SU-DHL-6 (cell line): Measurements from ENCODE around the gene TRRAP.

Experiments used
- H2AFZ ChIP-seq: fragments of 200-600 bp; sonication (generic); 2 replicates; pipeline ENCODE4 v1.6.1; 2014; ENCODE audit warnings: low read depth, mild to moderate bottlenecking, moderate library complexity, mixed read lengths, antibody characterized with exemption, low read length; ENCODE audit not compliant: severe bottlenecking
- H3F3A ChIP-seq: fragments of 200-600 bp; shearing (Covaris generic); 2 replicates; pipeline ENCODE4 v1.6.0; 2016; ENCODE audit warnings: antibody characterized with exemption, mild to moderate bottlenecking; ENCODE audit not compliant: insufficient read depth
- H3K27ac ChIP-seq: fragments of 200-600 bp; sonication (generic); 2 replicates; pipeline ENCODE4 v1.5.1; 2016; ENCODE audit warnings: low read depth, mild to moderate bottlenecking, low read length, moderate library complexity, mixed read lengths
- H3K27me3 ChIP-seq: fragments of 200-600 bp; sonication (generic), shearing (Covaris generic); 2 replicates; pipeline ENCODE4 v1.6.0; 2014; ENCODE audit warnings: mild to moderate bottlenecking, low read length
- H3K36me3 ChIP-seq: fragments of 200-600 bp; sonication (generic); 2 replicates; pipeline ENCODE4 v1.6.1; 2014; ENCODE audit warnings: mild to moderate bottlenecking, low read length, mixed read lengths
- H3K4me2 ChIP-seq: fragments of 300-600, 200-600 bp; shearing (Covaris generic), sonication (generic); 2 replicates; pipeline ENCODE4 v1.6.0; 2014; ENCODE audit warnings: low read length, low read depth, mild to moderate bottlenecking; ENCODE audit not compliant: poor library complexity, severe bottlenecking
- H3K4me3 ChIP-seq: fragments of 200-600 bp; sonication (generic); 2 replicates; pipeline ENCODE4 v1.5.1; 2014; ENCODE audit warnings: antibody characterized with exemption, low read length, mild to moderate bottlenecking, mixed read lengths; ENCODE audit not compliant: insufficient read depth, poor library complexity, severe bottlenecking
- H3K79me2 ChIP-seq: fragments of 200-600 bp; sonication (generic); 2 replicates; pipeline ENCODE4 v1.6.1; 2014; ENCODE audit warnings: mild to moderate bottlenecking, low read length, moderate library complexity; ENCODE audit not compliant: insufficient read depth
- H3K9ac ChIP-seq: fragments of 200-600 bp; sonication (generic); 2 replicates; pipeline ENCODE4 v1.7.0; 2014; ENCODE audit warnings: mild to moderate bottlenecking, low read length
- H3K9me2 ChIP-seq: fragments of 200-600 bp; sonication (generic); replicated peaks from 2 replicates; pipeline ENCODE4 v1.6.1; 2014; ENCODE audit warnings: low read length; ENCODE audit not compliant: insufficient read depth
- H3K9me3 ChIP-seq: fragments of 200-600 bp; sonication (generic); 2 replicates; pipeline ENCODE4 v1.6.1; 2014; ENCODE audit warnings: low read length, mixed read lengths; ENCODE audit not compliant: insufficient read depth
- H4K20me1 ChIP-seq: fragments of 200-600 bp; sonication (generic); 2 replicates; pipeline ENCODE4 v1.6.1; 2014; ENCODE audit warnings: low read depth, mild to moderate bottlenecking, antibody characterized with exemption, low read length, moderate library complexity, mixed read lengths
- CTCF ChIP-seq: fragments of 200-600 bp; sonication (generic); IDR thresholded peaks from one replicate; pipeline ENCODE4 v1.5.1; 2017; ENCODE audit warnings: antibody characterized with exemption, mild to moderate bottlenecking, low read length, moderate library complexity; ENCODE audit not compliant: insufficient read depth, poor library complexity, severe bottlenecking
- EZH2phosphoT487 ChIP-seq: fragments of 200-600 bp; sonication (generic), shearing (Covaris generic); conservative IDR thresholded peaks from 2 replicates; pipeline ENCODE4 v1.6.1; 2018; ENCODE audit warnings: mild to moderate bottlenecking, antibody characterized with exemption, low read length, moderate library complexity, mixed read lengths

The TRRAP gene

GRCh38 chr7:98902523-98902922 lies 24.2 kb downstream of the TRRAP start:
- Histone ChIP-seq H3K9me2 (no peaks in the 10 kb centered on the region), H3K9ac (no peak overlapping the region), H3K79me2 (no peaks in the 10 kb centered on the region), H3K27me3 (no peaks in the 10 kb centered on the region), H3F3A (no peaks in the 10 kb centered on the region), H3K36me3 (peaks cover 47% of the 10 kb centered on the region), H3K9me3 (no peaks in the 10 kb centered on the region), H4K20me1 (no peaks in the 10 kb centered on the region), H3K27ac (no peak overlapping the region), H2AFZ (no peak overlapping the region), H3K4me2 (no peak overlapping the region), H3K4me3 (no peak overlapping the region)
- TF ChIP-seq EZH2phosphoT487 (no peak), CTCF (no peak)

- H3K9me3 ChIP-seq, result no peaks in the 10 kb centered on the region
- no peaks in the 10 kb centered on the region for H4K20me1 ChIP-seq
- no peak overlapping the region for H3K27ac ChIP-seq
- H2AFZ ChIP-seq, result no peak overlapping the region
- TF ChIP-seq EZH2phosphoT487 (no peak), CTCF (no peak)
- H3K9ac ChIP-seq, result no peak overlapping the region
- no peak overlapping the region for H3K4me2 ChIP-seq
- no peaks in the 10 kb centered on the region for H3K9me2 ChIP-seq
- H3K36me3 ChIP-seq, result peaks cover 39% of the 10 kb centered on the region
- no peaks in the 10 kb centered on the region for H3K27me3 ChIP-seq
- H3K4me3 ChIP-seq, result no peak overlapping the region
- H3K79me2 ChIP-seq, result no peaks in the 10 kb centered on the region
- no peaks in the 10 kb centered on the region for H3F3A ChIP-seq
Measured at GRCh38 chr7:98903246-98903645, 24.9 kb downstream of the TRRAP start.

- Histone ChIP-seq H3K4me3 (no peak overlapping the region), H3K27me3 (no peaks in the 10 kb centered on the region), H3K4me2 (no peak overlapping the region), H3K9me3 (no peaks in the 10 kb centered on the region), H3K36me3 (peaks cover 32% of the 10 kb centered on the region; the same call in 1 of the 2 replicates), H2AFZ (no peak overlapping the region), H3F3A (no peaks in the 10 kb centered on the region), H3K9me2 (no peaks in the 10 kb centered on the region), H3K27ac (no peak overlapping the region), H3K9ac (no peak overlapping the region), H3K79me2 (no peaks in the 10 kb centered on the region), H4K20me1 (no peaks in the 10 kb centered on the region)
- TF ChIP-seq EZH2phosphoT487 (no peak), CTCF (no peak)
Measured at GRCh38 chr7:98907570-98907969, 29.2 kb downstream of the TRRAP start.
